Measurements from ENCODE around the gene SNX33.
A peak's percentile ranks its signal among the peaks of the same experiment; 100 is the strongest.
"Not testable (repeated sequence)": the region's sequence is repeated elsewhere in the genome, so short reads cannot be mapped to it uniquely, and the experiment has no call there.

The SNX33 gene

DNA sequence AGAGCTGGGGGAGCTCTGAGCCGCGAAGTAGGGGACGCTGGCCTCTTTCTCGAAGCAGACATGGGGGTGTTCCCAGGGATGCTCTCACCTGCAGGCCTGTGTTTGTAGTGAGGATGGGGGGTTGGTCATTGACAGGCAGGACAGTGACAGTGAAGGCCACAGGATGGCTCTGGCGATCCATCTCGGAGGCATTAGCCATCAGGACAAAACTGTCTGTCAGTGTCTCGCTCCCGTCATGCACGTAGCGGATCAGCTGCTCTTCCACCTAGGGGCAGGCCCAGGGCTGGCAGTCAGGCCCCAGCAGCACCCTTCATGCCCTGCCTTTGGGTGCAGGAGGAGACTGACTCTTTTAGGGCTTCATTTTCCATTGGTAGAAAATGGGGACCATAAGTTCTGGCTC, 36.9 kb downstream of the SNX33 start:
- no peak for DNase-seq

DNA sequence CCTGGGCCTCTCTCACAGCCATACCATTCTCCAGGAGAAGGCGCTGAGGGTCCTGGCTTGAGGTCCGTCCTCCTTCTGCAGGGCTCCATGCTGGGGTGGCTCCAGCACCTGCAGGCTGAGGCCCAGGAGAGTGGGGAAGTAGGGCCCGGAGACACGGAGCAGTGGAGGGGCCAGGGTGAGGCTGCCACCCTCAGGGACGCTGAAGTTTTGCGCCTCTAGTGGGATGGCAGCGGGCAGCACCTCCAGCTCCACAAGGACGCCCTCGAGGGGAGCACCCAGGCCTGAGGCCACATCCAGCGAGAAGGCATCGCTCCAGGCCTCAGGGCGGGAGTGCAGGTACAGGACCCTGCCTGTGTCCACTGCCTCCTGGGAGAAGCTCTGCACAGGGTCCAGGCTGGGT, 37.5 kb downstream of the SNX33 start:
- no peak for DNase-seq

DNA sequence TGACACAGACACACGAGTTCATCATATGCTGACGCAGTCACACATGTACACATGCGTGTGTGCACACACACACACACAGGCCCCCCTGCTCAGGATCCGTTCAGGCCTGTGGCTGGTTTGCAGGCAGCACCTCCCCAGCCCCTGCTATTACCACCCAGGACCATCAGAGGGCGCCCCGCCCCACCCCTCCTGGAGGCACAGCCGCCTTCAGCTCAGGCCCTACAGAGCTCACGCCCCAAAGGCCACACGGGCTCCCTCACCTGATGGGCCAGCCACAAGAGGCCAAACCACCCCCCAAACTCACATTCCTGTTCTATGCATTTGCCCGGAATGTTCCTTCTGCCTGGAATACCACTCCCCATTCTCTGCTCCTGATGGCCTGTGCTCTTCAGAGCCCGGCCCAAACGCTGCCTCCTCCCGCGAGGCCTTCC, 38.5 kb downstream of the SNX33 start:
- DNase-seq, result peak; percentile 57

DNA sequence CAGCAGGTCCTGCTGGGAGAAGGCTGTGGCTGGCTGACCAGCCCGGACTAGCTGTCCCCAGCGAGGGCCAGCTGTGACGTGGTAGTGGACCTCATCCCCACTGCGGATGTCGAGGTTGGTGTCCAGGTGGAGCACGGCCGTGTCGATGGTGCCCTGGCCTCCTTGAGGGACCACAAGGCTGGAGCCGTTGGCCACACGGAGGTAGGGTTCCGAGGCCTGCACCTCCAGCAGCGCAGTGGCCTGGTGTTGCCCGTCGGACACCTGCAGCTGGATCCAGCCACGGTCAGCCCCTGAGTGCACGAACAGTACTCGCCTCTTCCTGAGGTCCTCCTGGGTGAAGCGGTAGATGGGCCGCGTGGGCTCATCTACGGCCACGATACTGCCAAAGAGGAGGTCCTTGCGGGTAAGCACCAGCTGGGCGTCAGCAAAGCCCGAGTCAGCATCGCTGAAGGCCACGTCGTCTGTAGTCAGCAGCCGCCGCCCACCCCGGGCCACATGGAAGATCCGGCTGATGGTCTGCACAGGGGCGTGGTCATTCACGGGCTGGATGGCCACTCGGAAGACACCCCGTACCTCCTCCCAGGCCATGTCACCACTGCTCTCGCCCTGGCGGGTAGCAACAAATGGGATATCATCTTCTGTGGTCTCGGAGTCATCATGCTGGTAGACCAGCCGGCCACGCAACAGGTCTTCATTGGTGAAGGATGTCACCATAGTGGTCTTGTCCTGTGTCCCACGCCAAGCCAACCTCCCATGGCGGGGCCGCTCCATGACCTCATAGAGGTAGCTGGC, 40.0 kb downstream of the SNX33 start:
- no peak for DNase-seq

DNA sequence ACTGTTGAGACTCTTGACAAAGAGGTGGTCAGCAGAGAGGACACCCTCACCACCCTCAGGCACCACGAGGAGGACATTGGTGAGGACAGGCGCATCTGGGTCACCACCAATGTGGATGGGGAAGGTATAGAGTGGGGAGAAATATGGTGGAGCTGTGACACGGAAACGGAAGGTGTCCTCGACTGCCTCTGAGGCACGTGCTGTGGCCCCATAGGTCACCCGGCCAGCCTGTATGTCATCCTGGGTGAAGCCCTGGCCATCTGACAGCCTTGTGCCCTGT, 40.5 kb downstream of the SNX33 start:
- no peak for DNase-seq

DNA sequence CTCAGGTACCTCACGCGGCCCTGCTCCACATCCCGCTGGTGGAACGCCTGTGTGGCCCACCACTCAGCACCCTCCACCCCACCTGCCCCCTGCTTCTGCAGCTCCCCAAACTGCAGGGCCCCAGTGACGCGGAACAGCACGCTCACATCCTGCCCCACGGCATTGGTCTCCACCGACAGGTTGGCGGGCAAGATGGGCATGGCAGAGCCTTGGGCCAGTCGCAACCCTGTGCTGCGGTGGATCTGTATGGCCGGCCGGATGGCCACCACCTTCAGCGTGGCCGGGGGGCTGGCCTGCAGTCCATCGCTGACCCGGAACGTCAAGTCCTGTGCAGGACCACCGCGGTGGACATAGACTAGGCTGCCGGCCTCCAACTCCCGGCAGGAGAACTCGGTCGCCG, 41.1 kb downstream of the SNX33 start:
- no peak for DNase-seq

DNA sequence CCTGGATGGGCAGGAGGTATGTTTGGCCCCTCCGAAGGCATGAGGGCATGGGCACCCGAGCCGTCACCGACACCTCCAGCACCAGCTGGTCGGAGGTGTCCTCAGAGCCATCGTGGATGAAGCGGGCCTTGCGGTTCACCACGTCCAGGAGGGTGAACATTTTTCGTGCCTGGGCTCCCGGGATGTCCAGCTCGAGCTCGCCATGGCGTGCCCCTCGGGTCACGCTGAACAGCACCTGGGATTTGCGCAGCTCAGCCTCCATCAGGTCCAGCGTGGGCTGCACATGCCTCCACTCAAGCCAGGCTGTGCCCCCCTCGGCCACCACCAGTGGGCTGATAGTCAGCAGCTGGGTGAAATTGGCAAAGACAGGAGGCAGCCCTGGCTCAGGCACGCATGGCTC, 41.7 kb downstream of the SNX33 start:
- DNase-seq, result not testable (repeated sequence)

DNA sequence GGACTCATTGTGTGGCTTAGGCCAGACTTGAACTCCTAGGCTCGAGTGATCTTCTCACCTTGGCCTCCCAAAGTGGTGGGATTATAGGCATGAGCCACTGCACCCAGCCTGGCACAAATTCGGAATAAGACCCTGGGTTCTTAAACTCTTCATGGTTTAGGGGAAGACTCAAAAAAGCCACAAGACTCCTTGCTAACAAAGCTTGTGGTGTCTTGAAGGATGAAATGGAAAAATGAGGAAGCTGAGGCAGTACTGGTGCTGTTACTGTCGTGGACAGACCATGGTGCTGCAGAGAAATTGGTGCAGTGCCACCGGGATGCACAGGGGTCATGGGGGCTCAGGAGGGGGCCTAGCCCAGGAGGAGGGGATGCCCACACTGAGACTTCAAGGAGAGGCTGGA, 44.6 kb downstream of the SNX33 start:
- not testable (repeated sequence) for DNase-seq

DNA sequence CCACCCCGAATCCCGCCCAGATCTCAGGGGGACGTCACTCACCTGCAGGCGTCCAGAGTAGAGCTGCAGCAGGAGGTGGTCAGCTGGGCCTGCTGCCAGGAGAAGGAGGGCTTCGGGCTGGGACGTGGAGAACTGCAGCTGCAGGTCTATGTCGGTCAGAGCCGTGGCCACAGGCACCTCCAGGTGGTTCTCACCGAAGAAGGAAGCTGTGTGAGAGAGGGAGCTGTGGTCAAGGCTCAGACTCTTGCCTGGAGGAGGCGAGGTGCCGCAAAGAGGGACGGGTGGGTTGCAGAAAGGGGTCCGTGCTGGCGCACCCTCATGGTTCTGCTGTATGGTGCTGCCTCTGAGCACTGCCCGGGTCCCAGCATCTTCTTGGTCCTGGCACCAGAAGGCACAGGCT, 45.3 kb downstream of the SNX33 start:
- DNase-seq, result not testable (repeated sequence)

DNA sequence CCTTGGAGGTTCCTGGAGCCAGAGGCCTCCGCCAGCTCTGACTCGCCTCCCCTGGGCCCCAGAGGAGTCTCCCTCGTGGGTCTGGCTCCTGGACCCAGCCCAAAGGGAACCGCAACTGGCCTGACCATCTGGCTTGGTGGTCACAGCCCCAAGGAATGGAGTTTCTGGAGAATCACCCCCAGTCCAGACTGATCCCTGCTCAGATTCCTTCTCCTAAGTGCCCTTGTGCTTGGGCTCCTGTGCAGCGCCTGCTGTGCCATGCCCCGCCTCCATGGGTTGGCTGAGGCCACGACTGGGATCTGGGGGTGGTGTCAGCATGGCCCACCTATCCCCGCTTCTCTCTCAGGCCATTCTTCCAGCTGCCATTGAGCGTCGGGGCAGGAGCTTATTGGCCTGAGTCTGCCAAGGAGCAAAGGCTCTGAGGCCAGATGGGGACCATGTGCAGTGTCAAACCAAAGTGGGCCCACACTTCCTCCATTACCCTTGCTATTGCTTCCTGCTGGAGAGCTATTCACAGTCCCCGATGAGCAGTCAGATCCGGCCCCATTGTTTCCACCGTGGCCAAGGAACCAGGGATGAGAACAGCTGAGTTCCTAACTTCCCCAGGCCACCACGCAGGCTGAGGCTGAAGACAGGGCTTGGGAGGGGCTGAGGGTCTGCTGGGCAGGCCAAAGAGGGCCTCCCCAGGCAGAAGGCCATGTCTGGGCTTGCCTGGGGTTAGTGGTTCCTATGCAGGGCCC, 46.0 kb downstream of the SNX33 start:
- DNase-seq, result no peak

DNA sequence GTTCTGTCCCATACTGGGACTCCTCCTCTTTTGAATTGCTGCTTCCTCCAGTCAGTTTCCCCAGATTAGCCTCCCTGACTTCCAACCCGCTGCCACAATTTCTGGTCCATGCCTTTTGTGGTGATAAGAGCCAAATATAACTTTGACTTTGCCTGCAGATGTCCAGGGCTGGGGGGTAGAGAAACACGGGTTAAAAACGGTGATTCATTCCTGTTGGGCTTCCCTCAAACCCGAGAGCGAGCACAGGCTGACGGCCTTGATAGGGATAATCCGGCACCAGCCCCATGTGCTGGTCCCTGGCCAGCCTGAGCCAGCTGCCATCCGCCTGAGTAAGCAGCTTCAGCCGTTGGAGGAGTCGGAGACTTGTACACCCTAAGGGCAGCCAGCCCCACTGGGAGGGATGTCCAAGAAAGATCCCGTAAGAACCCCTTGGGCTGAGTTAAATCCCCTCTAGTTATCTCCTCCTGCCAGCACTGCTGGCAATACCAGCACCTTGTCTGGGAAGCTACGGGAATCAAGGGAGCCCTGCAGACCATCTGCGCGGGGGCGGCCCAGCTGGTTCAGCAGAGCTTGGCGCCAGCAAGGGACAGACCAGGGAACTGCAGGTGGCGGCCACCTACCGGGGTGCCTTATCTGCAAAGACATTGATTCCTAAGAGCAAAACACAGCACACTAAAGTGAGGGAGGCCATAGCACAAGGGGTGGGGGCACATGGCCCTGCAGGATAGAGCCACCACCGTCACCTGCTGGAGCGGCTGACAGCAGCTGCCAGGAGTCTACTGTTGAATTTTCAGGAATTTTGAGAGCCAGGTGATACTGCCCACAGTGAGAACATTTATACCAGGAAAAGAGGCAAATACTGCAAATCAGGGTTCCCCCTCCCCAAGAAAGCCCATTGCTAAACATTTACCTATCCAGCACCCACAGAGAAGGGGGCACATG, 46.8 kb downstream of the SNX33 start:
- DNase-seq, result no peak

DNA sequence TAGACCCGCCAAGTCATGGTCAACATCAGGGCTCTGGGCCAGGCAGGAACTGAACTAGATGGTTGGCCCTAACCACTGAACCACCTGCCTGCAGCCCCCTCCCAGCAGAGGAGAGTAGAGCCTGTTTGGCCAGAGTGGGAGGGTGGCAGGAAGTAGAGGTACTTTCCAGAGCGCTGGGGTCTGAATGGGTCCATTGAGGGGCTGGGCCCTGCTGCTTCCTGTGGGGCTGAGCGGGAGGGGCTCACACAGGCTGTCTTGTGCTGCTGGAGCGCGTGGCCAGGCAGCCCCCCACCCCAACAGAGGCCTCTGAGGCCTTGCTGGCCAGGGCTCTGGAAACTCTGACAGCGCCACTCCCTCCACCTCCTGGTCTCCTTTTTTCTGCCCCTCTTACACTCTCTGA, 47.5 kb downstream of the SNX33 start:
- DNase-seq, result no peak

DNA sequence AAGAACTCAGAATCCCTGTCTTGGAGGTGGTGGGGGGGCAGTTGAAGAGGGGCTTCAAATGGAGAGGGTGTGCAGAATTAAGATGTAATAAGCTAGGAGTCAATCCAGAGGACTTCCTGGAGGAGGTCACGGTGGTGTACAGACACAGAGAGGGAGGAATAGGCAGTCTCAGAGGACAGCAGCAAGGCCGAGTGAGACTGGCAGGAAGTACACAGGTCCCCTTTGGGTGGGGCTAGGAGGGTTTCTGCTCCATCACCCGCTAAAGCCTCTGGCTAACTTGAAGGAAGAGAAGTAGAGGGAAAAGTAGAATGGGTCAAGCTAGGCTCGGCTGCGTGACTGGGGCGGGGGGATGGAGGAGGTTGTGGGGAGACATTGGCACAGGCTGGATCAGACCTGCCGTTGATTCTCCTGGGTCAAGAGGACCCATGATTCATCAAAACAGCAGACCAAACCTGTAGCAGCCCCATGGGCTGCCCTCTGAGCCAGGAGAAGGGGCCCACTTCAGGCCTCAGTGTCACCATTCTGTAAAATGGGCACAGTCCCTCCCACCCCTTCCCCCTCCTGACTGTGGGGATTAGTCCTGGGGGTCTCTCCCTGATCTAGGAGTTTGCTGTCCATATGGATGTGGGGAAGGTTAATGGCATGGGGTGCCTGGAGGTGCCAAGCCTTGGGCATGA, 48.1 kb downstream of the SNX33 start:
- no peak for DNase-seq

DNA sequence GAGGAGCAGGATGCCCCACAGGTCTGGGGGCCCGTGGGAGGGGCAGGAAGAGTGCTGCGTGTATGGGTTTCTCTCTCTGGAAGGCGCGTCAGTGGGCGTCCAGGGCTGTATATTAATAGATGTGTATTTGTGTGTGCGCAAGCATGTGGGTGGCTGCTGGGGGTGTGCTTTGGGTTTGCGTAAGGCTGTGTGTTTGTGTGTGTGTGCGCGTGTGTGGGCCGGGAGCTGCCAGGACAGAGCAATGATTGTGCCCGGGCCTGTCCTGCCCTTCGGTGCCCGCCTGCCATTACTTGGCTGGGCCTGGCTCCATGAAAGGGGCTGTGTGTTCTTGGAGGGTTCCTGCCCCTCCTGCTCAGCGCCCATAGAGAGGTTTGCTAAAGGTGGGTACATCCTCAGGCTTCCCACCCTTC, 48.6 kb downstream of the SNX33 start:
- no peak for DNase-seq

DNA sequence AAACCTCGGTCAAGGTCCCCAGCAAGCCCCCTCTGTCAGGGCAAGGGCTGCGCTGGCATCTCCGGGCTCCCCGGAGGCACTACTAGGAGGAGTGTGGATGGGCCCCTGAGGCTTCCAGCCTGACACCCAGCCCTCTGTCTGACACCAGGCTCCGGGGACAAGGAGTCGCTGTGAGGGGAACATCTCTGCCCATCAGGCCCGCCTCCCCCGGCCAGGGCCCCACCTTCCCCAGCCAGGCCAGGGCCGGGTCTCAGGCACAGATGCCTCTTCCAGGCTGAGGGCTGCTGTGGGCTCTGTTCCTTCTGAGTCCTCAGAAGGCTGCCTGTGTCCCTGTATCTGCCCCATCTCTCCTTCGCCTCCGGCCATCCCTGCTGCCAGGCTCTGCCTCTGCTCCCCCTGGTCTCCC, 49.1 kb downstream of the SNX33 start:
- DNase-seq, result no peak

DNA sequence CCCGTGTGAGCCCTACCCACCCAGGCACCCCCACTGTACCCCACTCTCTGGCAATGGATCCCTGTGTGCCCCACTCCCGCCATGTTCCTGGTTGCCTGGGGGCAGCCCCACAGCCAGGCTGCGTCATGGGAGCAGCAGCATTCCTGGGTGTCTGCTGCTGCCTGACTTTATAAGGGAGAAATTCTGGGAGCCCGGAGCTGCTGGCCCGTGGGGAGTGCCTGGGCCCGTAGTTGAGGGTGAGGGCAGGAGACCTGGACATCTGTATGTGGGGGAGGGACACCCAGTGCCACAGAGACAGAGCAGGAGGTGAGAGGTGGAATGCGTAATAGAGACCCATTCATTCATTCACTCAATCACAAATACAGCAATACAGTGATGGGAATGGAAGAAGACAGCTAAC, 49.8 kb downstream of the SNX33 start:
- no peak for DNase-seq

DNA sequence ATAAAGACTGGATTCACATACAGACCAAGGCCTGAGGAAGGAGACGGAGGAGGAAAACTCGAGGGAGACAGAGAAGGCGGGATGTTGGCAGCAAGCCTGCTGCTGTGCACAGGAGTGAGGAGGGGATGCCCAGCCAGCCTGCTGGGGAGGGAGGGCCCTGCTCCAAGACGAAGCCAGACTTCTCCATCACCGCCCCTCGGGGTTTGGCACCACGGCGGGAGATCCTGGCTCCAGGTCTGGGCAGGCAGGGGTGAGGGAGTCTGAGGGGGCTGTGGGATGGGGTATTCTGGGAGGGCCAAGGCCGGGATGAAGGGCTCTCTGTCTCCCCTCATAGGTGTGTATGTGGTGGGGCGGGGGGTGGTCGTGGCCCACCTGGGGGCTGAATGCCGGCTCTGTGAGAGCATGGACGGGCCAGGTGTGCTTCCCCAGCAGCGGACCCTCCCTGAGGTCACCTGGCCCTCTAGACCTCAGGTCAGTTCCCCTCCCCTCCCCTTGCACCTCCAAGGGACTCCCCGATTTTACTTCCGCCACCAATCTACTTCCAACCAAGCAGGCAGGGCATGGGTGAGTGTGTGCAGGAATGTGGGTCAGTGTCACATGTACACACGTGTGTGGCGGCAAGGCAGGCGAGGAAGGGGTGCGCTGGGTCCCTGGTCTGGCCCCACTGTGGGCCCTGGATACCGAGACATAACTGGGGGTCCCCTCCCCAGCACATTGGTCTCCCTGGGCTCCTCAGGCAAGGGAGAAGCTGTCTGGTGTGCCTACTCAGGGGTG, 50.4 kb downstream of the SNX33 start:
- not testable (repeated sequence) for DNase-seq

DNA sequence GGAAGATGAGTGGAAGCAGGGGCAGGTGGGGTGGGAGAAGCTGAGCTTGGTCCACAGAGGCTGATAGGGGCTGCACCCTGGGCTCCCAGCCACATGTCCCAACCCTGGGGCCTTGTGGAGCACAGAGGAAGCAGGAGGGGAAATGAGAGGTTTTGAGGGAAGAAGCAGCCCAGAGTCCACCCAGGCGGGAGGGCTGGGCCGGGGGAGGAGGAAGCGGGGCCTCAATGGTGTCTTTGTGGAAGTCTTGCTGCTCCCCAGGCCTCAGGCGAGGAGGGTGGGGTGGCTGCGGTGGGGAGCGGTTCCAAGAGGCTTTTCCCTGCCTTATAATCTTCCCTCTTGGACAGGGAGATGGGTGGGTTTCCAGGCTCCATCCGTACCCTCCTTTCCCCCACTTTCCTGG, 51.8 kb downstream of the SNX33 start:
- not testable (repeated sequence) for DNase-seq

DNA sequence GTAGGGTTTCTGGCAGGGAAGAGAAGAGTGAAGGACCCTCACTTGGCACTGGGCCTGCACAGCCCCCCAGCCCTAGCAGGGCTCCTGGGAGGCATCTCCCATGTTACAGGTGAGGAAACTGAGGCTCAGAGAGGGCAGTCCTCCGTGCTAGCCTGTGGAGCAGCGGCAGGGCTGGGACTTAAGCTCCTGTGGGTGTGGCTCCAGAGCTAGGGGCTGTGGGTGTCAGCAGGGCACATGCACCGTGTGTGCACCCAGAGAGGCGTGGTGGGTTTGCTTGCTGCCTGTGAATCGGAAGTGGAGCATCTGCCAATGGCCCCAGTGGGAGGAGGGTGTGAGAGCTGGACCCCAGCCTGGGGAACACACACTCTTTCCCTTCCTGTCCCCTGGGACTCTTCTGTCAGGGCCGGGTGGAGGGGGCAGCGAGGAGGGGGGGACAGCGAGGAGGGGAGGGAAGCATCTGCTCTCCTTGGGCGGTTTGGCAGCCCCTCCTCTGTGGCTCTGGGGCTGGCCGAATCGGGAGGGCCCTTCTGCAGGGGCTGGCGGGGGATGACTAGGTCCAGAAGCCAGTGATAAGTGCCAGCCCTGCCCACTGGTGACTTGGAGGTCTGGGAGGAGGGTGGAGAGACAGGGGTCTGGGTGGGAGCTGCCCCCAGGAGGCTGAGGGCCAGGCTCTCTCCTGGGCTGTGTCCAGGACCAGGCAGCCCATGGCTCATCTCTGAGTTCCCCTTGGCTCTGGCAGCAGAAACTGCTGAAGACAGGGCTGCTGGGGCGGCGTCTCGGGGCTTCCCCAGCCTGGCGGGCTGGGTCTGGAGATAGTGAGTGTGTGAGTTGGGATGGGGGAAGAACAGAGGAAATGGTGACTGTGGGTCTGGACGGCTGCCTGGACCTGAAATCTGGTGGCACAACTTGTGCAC, 52.5 kb downstream of the SNX33 start:
- not testable (repeated sequence) for DNase-seq

DNA sequence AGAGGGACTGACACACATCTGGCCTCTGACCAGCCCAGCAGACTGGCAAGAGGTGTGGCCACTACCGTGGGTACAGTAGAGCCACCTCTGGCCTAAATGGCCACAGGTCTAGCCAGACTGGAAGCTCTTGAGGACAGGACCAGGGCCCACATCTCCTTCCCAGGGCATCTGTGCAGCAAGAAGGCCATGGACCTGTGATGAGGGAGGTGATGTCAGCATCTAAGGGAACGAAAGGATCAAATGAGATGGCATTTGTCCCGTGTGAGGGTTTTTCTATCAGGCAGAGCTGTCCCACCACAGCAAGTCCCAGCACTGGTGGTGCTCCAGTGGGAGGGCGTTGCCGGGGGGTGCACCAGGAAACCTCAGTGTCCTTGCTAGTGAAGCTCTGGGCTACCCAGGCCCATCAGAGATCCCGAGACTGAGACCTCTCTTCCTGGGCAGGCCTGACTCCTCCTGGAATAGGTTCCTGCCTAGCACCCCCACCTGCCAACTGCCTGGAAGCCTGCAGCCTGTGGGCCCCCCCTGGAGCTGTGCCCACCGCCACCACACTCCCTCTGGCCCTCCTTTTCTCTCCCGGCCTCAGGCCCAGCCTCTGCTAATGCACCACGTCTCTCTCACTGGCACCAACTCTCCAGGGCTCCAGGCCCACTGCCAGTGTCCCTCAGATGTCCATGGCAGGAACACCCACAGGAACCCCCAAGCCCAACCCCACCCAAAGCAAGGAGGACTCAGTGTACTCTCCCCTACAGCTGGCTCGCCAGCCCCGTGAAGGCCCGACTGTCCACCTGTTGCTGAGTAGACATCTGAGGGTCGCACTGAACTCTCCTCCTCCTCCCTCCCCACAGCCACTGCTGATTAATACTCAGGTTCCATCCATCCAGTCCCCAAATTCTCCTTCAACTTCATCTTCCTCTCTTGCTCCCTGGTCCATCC, 53.6 kb downstream of the SNX33 start:
- not testable (repeated sequence) for DNase-seq
